Urothelium cell line (cell line): Measurements from ENCODE around the gene G3BP1.
A peak's percentile ranks its signal among the peaks of the same experiment; 100 is the strongest.
"Not testable (repeated sequence)": the region's sequence is repeated elsewhere in the genome, so short reads cannot be mapped to it uniquely, and the experiment has no call there.

Experiments used
- DNase-seq: peaks from one replicate; pipeline ENCODE4 v3.0.0; 2011; ENCODE audit warnings: low spot score, mixed read lengths
- FAIRE-seq: peaks from 2 replicates; lab custom pipeline; 2011; peaks lifted over from hg19 to GRCh38; lab: Jason Lieb, UNC

G3BP1 gene

GRCh38 chr5:151793358-151793757, 21.6 kb downstream of the G3BP1 start:
- FAIRE-seq, result no peak
- DNase-seq, result no peak

GRCh38 chr5:151795426-151795825, 23.7 kb downstream of the G3BP1 start:
- DNase-seq, result no peak
- no peak for FAIRE-seq

DNA sequence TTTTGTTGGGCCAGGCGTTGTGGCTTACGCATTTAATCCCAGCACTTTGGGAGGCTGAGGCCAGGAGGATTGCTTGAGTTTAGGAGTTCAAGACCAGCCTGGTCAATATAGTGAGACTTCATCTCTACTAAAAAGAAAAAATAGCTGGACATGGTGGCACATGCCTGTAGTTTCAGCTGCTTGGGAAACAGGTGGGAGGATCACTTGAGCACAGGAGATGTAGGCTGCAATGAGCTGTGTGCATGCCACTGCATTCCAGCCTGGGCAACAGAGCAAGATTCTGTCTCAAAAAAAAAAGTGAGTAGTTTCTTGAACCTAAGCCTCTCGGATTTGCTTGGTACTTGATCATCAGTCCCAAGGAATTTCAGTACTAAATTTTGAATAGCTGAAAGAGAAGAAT, 26.9 kb downstream of the G3BP1 start:
- FAIRE-seq, result no peak
- no peak for DNase-seq

DNA sequence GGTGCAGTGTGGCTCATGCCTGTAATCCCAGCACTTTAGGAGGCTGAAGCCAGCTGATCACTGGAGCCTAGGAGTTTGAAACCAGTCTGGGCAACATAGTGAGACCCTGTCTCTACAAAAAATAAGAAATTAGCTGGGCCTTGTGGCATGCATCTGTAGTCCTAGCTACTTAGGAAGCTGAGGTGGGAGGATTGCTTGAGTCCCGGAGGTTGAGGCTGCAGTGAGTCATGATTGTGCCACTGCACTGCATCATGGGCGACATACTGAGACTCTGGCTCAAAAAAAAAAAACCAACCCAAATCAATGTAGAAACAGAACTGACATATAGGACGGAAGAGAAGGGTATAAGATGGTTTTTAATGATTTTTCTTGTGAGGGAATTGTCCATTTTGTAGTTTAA, 27.7 kb downstream of the G3BP1 start:
- no peak for DNase-seq
- no peak for FAIRE-seq

GRCh38 chr5:151800532-151800931, 28.8 kb downstream of the G3BP1 start:
- FAIRE-seq (no peak), DNase-seq (no peak)

- DNase-seq (no peak), FAIRE-seq (no peak)
These were observed 33.9 kb downstream of the G3BP1 start for GRCh38 chr5:151805414-151806223.

- FAIRE-seq (no peak), DNase-seq (no peak)
These were observed 36.9 kb downstream of the G3BP1 start for GRCh38 chr5:151808451-151809169.

GRCh38 chr5:151810449-151810848, 38.7 kb downstream of the G3BP1 start:
- FAIRE-seq, result no peak

DNA sequence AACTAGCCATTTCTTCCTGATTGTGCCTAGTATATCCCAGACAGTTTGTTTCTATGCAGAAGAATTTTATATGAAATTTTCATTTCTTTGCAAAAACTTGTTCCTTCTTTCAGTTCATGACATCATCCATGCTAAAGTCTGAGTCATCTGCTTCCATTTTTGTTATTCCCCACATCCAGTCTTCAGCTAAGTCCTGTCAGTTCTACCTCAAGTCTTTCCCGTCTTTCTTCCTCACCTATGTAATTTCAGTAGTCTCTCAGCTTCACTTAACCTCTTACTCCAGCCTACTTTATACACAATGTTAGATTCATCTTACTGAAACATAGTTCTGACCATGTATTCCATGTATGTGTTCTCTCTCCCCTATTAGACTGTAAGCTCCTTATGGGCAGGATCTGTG, 39.1 kb downstream of the G3BP1 start:
- FAIRE-seq (no peak), DNase-seq (no peak)

More at GRCh38 chr5:151810449-151810848, 38.7 kb downstream of the G3BP1 start:
- DNase-seq, result no peak

- FAIRE-seq (no peak), DNase-seq (no peak)
These were observed 40.0 kb downstream of the G3BP1 start for GRCh38 chr5:151811593-151812321.

DNA sequence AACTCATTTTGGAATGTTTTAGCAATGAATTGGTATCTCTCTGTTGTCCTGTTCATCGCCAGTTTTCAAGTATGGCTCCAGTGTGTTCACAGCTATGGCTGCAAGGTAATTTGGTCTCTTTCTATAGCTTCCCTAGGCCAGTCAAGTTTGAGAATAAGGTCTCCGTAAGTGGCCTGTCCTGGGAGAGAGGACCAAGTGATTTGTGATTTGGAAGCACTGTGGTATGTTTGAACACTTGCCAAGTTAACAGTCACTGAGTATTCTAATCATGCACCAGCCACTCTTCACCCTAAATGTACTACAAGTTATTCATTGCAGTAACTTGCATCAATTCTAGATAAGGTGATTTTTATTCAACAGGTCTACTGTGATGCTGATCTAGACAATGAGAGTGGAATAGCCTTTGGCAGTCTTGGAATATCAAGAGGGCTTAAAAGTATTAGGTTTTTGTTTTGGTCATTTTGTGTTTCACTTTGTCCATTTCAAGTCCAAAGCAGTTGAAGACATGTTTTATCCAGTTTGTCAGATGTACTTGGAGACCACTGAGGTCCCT, 41.1 kb downstream of the G3BP1 start:
- FAIRE-seq, result no peak
- DNase-seq, result no peak

DNA sequence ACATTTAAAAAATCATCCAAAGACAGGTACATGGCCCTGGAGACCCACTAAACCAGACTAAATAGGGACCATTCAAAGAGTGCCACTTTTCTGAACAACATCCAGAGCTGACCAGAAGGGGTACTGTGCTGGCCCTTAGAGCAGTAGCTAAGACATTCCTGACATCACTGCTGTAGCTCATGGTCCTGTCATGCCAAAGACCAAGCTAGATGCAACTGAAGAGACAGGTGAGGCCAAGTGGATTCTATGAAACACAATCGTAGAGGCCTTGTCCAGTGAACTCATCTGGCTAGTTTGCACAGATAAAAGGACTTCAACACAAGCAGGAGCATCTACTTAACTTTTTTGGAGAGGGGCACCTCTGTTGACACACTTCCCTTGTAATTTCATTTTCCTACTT, 43.3 kb downstream of the G3BP1 start:
- DNase-seq (no peak), FAIRE-seq (no peak)

- FAIRE-seq (no peak), DNase-seq (no peak)
These were observed 48.1 kb downstream of the G3BP1 start for GRCh38 chr5:151819830-151820229.

GRCh38 chr5:151820271-151820670, 48.5 kb downstream of the G3BP1 start:
- FAIRE-seq, result no peak

GRCh38 chr5:151820903-151821302, 49.1 kb downstream of the G3BP1 start:
- no peak for DNase-seq
- no peak for FAIRE-seq

More at GRCh38 chr5:151820271-151820670, 48.5 kb downstream of the G3BP1 start:
- no peak for DNase-seq

GRCh38 chr5:151822141-151822540, 50.4 kb downstream of the G3BP1 start:
- DNase-seq (no peak), FAIRE-seq (no peak)

DNA sequence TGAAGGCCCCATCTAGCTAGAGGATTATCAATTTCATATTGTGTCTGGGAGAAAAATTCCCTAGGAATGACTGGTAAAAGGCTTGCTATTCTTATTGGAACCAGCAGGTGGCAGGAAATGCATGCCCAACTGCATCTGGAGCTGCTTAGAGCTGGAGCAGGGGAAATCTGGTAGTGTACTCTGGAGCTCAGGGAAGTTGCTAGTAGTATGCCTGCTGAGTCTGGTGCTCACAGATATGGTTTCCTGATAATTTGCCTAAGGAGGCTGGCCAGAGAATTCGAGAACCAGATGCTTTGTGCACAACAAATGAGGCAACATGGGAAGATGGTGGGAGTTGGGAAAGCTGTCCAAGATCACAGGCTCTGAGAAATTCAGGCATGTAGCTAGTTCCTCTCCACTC, 53.7 kb downstream of the G3BP1 start:
- FAIRE-seq (no peak), DNase-seq (peak; percentile 60)

DNA sequence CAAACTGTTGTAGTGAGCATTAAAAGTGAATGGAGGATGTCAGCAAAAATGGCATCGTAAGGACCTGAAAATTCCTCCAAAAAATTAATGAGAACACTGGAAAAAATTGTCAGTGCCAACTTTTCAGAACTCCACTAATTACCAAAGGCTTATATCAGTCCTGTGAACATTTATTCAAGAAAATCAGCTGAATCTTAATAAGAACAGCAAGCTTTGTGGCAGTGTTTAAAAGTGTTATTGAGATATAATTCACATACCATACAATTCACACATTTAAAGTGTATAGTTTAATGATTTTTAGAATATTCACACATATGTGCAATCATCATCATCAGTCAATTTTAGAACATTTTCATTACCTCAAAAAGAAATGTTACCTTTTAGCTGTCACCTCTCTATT, 57.6 kb downstream of the G3BP1 start:
- FAIRE-seq, result no peak
- DNase-seq, result no peak

DNA sequence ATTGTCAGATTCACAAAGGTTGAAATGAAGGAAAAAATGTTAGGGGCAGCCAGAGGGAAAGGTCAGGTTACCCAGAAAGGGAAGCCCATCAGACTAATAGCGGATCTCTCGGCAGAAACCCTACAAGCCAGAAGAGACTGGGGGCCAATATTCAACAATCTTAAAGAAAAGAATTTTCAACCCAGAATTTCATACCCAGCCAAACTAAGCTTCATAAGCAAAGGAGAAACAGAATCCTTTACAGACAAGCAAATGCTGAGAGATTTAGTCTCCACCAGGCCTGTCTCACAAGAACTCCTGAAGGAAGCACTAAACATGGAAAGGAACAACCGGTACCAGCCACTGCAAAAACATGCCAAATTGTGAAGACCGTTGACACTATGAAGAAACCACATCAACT, 61.1 kb downstream of the G3BP1 start:
- not testable (repeated sequence) for DNase-seq, FAIRE-seq

GRCh38 chr5:151846765-151847164, 75.0 kb downstream of the G3BP1 start:
- FAIRE-seq, result no peak
- no peak for DNase-seq

DNA sequence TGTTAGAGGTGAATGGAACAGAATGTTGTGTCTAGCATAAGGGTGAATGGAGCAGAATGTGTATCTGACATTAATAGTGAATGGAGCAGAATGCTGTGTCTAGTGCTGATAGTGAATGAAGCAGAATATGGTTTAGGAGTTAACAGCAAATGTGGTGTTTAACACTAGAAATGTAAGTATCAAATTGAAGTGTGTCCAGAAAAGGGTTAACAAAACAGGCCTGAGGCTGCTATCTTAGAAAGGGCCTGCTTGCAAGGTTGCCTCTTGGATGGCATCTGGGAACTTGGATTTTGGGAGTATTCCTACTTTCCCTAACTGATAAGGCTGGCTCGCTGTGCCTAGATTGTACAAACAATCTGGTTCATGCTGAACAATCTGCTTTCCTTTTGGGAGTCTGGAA, 76.1 kb downstream of the G3BP1 start:
- FAIRE-seq, result no peak
- no peak for DNase-seq
